ENCODE measurements around the gene TMC3.
A peak's percentile ranks its signal among the peaks of the same experiment; 100 is the strongest.

Gene TMC3

DNA sequence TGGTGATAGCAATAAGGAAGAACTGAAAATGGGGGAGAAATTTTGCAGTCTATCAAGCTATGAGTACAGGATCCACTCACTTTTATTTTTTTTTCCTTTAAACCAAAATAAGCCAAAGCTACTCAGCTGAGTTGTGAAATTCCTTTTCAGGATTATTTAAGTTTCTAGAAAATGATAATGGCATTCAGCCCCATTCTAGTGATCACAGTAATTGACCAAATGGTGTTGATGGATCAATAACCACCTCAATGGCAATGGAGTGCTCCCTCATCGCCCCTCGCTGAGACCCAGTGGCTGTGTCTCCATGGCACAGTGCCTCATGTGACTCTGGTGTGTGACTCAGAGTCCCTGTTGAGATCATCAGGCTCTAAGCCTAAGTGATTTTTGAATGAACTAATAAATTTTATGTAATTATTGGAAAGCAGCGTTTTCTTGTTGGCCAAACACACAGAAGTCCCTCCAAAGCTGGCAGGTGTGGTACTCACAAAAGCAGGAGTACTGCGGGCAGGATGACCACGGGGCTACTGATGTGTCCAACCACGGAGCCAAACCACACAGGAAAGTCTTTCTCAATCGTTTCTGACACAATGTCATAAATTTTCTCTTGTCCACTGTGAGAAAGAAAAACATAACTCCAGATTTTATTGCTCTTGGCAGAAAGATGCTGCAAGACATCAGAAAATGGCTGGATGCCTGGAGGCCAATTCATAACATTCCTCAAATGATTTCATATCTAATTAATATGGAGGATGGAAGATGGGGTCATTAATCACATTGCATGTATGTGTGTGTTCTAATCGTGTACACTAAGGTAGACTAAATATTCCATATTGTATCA is 35.6 kb downstream of the TMC3 start:
- no peak for DNase-seq (ENCODE audit: extremely low read depth, insufficient read length)
- TF ChIP-seq, protein P1, sequence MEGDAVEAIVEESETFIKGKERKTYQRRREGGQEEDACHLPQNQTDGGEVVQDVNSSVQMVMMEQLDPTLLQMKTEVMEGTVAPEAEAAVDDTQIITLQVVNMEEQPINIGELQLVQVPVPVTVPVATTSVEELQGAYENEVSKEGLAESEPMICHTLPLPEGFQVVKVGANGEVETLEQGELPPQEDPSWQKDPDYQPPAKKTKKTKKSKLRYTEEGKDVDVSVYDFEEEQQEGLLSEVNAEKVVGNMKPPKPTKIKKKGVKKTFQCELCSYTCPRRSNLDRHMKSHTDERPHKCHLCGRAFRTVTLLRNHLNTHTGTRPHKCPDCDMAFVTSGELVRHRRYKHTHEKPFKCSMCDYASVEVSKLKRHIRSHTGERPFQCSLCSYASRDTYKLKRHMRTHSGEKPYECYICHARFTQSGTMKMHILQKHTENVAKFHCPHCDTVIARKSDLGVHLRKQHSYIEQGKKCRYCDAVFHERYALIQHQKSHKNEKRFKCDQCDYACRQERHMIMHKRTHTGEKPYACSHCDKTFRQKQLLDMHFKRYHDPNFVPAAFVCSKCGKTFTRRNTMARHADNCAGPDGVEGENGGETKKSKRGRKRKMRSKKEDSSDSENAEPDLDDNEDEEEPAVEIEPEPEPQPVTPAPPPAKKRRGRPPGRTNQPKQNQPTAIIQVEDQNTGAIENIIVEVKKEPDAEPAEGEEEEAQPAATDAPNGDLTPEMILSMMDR (IDR thresholded peaks at IDR 0.05; ENCODE audit: insufficient read depth, low read length, poor library complexity, severe bottlenecking), result no peak
- Histone ChIP-seq H3K36me3 (ENCODE audit: control insufficient read depth, insufficient read depth, low read length) (no peaks in the 10 kb centered on the region), H3K4me3 (replicated peaks; ENCODE audit: low read depth, low read length) (no peak overlapping the region), H3K27me3 (replicated peaks; ENCODE audit: control insufficient read depth, insufficient read depth, low read length) (no peaks in the 10 kb centered on the region; the same call in 1 of the 2 replicates)

DNA sequence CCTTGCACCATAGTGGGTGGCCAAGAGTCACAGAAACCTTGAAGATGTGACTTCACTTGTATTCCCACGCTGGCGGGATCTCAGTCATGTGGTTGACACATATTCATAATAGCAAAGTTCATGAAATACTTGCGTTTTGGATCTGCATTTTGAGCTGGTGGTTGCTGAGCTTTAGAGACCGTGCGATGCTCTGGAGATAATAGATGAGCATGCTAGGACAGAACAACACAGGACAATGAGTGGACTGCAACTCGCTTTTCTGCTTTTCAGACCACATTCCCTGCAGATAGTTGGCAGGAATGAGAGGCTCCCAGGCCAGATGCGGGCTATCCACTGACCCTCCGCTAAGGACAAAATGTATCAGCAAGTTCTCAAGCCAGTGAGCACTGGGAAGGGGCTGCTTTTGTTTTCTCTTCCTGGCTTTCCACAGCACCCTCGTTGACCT is 36.3 kb downstream of the TMC3 start:
- TF ChIP-seq, protein P1 (IDR thresholded peaks at IDR 0.05; ENCODE audit: insufficient read depth, low read length, poor library complexity, severe bottlenecking), result no peak
- Histone ChIP-seq H3K36me3 (ENCODE audit: control insufficient read depth, insufficient read depth, low read length) (no peaks in the 10 kb centered on the region), H3K4me3 (replicated peaks; ENCODE audit: low read depth, low read length) (no peak overlapping the region), H3K27me3 (replicated peaks; ENCODE audit: control insufficient read depth, insufficient read depth, low read length) (no peaks in the 10 kb centered on the region; the same call in 1 of the 2 replicates)
- DNase-seq (ENCODE audit: extremely low read depth, insufficient read length), result no peak

DNA sequence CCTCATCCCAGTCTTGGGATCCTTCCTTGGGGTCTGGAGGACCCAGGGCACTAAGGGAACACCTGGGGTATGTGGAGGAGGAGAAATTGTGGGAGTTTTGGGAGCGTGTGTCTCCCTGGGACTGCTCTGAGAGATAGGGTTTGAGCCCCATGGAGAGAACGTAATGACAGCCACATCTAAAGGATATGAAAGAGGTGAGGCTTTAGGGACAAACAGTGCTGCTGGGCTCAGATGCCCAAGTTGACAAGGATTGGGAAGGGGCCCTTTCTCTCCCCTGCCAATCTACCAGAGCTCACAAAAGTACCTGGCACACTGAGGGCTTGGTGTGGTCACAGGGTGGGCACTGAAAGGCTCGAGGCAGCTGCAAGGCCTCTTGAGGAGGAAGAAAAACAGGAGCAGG is 36.8 kb downstream of the TMC3 start:
- DNase-seq (ENCODE audit: extremely low read depth, insufficient read length), result no peak
- TF ChIP-seq, protein P1 (IDR thresholded peaks at IDR 0.05; ENCODE audit: insufficient read depth, low read length, poor library complexity, severe bottlenecking), result no peak
- H3K27me3 ChIP-seq (replicated peaks; ENCODE audit: control insufficient read depth, insufficient read depth, low read length), result no peaks in the 10 kb centered on the region; the same call in 1 of the 2 replicates
- H3K4me3 ChIP-seq (replicated peaks; ENCODE audit: low read depth, low read length), result no peak overlapping the region
- no peaks in the 10 kb centered on the region for H3K36me3 ChIP-seq (ENCODE audit: control insufficient read depth, insufficient read depth, low read length)

DNA sequence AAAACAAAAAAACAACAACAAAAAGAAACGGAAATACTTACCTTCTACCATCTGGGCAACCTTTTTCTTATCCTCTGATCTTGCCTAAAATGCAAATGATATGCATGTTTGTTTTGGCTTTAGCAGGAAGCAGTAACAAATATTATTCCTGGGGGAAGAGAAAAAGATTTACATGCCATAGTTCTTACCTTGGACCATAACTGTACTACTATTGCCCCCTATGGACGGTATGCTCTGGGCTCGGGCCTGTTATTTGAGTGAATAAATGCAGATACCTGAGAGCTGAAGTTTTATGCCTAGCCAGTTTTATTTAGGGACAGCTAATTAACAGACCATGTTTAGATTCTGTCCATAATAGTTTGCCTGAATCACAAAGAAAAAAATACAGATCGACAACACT is 37.4 kb downstream of the TMC3 start:
- DNase-seq (ENCODE audit: extremely low read depth, insufficient read length), result no peak
- Histone ChIP-seq H3K27me3 (replicated peaks; ENCODE audit: control insufficient read depth, insufficient read depth, low read length) (no peaks in the 10 kb centered on the region), H3K36me3 (ENCODE audit: control insufficient read depth, insufficient read depth, low read length) (no peaks in the 10 kb centered on the region), H3K4me3 (replicated peaks; ENCODE audit: low read depth, low read length) (no peak overlapping the region)
- TF ChIP-seq, protein P1 (IDR thresholded peaks at IDR 0.05; ENCODE audit: insufficient read depth, low read length, poor library complexity, severe bottlenecking), result peak; percentile 69

DNA sequence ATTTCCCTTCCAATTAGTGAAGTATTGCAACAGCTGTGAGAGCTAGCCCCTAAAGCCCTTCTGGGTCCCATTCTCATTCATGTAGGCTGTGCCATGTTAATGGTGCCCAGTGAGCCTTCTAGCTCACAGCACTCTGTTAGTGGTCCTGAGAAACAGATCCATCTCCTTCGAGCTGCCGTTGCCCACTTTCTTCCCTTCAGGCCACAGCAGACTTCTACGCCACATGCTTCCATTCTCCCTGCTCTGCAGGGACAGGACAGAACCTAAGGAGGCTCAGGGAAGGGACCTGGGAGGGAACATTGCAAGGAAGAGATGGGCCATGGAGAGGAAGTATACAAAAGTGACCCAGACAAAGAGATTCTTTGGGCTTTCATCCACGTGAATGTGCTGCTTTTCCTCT is 38.4 kb downstream of the TMC3 start:
- no peaks in the 10 kb centered on the region for H3K36me3 ChIP-seq (ENCODE audit: control insufficient read depth, insufficient read depth, low read length)
- DNase-seq (ENCODE audit: extremely low read depth, insufficient read length), result no peak
- H3K4me3 ChIP-seq (replicated peaks; ENCODE audit: low read depth, low read length), result no peak overlapping the region
- TF ChIP-seq, protein P1 (IDR thresholded peaks at IDR 0.05; ENCODE audit: insufficient read depth, low read length, poor library complexity, severe bottlenecking), result no peak
- no peaks in the 10 kb centered on the region for H3K27me3 ChIP-seq (replicated peaks; ENCODE audit: control insufficient read depth, insufficient read depth, low read length)

Measured in GM06990 (cell line).